Adipocyte (in vitro differentiated cells): ENCODE data around the gene SH3BP5L.
"Not testable (repeated sequence)": the region's sequence is repeated elsewhere in the genome, so short reads cannot be mapped to it uniquely, and the experiment has no call there.

ENCODE experiments used
- DNase-seq: peaks from one replicate; pipeline ENCODE4 v3.0.0-alpha.2; 2015; ENCODE audit warnings: low read depth
- H3K27me3 ChIP-seq: replicated peaks from 2 replicates; pipeline ENCODE4 v1.7.0; 2013; ENCODE audit warnings: mild to moderate bottlenecking, low read length, moderate library complexity; ENCODE audit not compliant: control insufficient read depth, insufficient read depth
- H3K36me3 ChIP-seq: 2 replicates; pipeline ENCODE4 v1.7.0; 2013; ENCODE audit warnings: low read length, mild to moderate bottlenecking, moderate library complexity; ENCODE audit not compliant: control insufficient read depth, insufficient read depth, severe bottlenecking
- H3K4me1 ChIP-seq: 2 replicates; pipeline ENCODE4 v1.7.0; 2013; ENCODE audit warnings: mild to moderate bottlenecking, low read length, moderate library complexity; ENCODE audit not compliant: control insufficient read depth, insufficient read depth
- H3K4me3 ChIP-seq: 2 replicates; pipeline ENCODE4 v1.7.0; 2013; ENCODE audit warnings: mild to moderate bottlenecking, low read length, moderate library complexity
- H3K9ac ChIP-seq: 2 replicates; pipeline ENCODE4 v1.7.0; 2013; ENCODE audit warnings: mild to moderate bottlenecking, low read length, moderate library complexity
- H3K9me3 ChIP-seq: 2 replicates; pipeline ENCODE4 v1.7.0; 2013; ENCODE audit warnings: mild to moderate bottlenecking, low read length, moderate library complexity; ENCODE audit not compliant: control insufficient read depth

SH3BP5L gene

GRCh38 chr1:248804771-248805681 lies 20.7 kb downstream of the SH3BP5L start:
- no peaks in the 10 kb centered on the region for H3K36me3 ChIP-seq
- H3K9me3 ChIP-seq = no peaks in the 10 kb centered on the region
- H3K9ac ChIP-seq = no peak overlapping the region
- no peak for DNase-seq
- peaks cover 5% of the 10 kb centered on the region for H3K27me3 ChIP-seq
- H3K4me3 ChIP-seq = no peak overlapping the region
- no peaks in the 10 kb centered on the region for H3K4me1 ChIP-seq

- not testable (repeated sequence) for H3K36me3 ChIP-seq, DNase-seq
These were observed 22.2 kb downstream of the SH3BP5L start for GRCh38 chr1:248803501-248803900.

DNA sequence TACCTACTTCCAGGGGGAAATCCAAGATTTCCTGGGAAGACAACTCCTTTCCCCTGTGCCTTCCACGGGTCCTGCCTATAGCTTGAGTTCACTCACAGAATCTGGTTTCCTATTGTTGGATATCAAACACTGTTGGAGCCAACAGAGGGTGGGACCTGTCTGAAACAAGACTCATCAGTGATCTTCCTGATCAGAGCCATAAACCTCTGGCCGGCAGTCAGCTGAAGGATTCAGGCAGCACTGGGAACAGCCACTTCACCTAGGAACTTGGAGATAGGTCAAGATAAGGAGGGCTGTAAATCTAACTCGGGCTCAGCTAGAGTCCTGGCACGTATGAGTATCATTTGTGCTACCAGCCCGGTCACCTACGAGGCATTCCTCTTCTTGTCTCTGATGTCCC lies 23.3 kb downstream of the SH3BP5L start:
- Histone ChIP-seq H3K4me3 (no peak overlapping the region), H3K4me1 (no peaks in the 10 kb centered on the region), H3K9ac (no peak overlapping the region), H3K9me3 (no peaks in the 10 kb centered on the region), H3K27me3 (peaks cover 5% of the 10 kb centered on the region), H3K36me3 (no peaks in the 10 kb centered on the region)
- DNase-seq = no peak

More at GRCh38 chr1:248803501-248803900, 22.2 kb downstream of the SH3BP5L start:
- H3K4me1 ChIP-seq, H3K9ac ChIP-seq, H3K9me3 ChIP-seq, H3K27me3 ChIP-seq, H3K4me3 ChIP-seq: not testable (repeated sequence)

DNA sequence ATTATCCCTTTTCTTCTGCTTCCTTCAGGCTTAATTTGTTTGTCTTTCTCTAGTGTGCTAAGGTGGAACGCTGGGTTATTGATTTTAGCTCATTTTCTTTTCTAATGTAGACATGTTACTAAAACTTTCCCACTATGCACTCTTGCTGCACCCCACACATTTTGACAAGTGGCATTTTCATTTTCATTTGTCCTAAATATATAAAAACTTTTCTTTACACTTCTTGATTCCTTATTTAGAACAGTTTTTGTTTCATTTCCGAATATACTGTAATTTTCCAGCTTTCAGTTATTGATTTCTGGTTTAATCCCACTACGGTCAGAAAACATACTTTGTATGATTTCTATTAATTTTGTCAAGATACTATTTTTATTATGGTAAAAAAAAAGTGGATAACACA lies 25.3 kb downstream of the SH3BP5L start:
- DNase-seq = no peak
- Histone ChIP-seq H3K9me3 (peaks cover 4% of the 10 kb centered on the region), H3K4me3 (no peak overlapping the region), H3K4me1 (no peaks in the 10 kb centered on the region), H3K27me3 (peaks cover 5% of the 10 kb centered on the region), H3K36me3 (no peaks in the 10 kb centered on the region), H3K9ac (no peak overlapping the region)

DNA sequence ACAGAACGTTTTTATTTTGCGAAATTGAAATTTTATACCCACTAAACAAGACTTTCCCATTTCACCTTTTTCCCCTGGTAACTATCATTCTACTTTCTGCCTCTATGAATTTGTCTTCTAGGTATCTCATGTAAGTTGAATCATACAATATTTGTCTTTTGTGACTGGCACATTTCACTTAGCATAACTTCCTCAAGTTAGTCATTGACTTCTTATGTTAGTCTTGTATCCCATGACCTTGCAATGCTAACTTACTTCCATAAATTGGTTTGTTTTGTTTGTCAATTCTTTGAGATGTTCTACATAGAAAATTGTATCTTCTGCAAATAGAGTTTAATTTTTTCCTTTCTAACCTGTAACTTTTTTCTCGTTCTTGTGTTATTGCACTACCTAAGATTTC lies 26.9 kb downstream of the SH3BP5L start:
- Histone ChIP-seq H3K9ac (no peak overlapping the region), H3K4me3 (no peak overlapping the region), H3K27me3 (peaks cover 5% of the 10 kb centered on the region), H3K4me1 (no peaks in the 10 kb centered on the region), H3K36me3 (no peaks in the 10 kb centered on the region), H3K9me3 (peaks cover 13% of the 10 kb centered on the region)
- DNase-seq = no peak

GRCh38 chr1:248794663-248795062 lies 31.1 kb downstream of the SH3BP5L start:
- H3K9ac ChIP-seq, H3K4me1 ChIP-seq, H3K4me3 ChIP-seq, DNase-seq, H3K27me3 ChIP-seq, H3K36me3 ChIP-seq: not testable (repeated sequence)
- H3K9me3 ChIP-seq = peaks cover 18% of the 10 kb centered on the region

DNA sequence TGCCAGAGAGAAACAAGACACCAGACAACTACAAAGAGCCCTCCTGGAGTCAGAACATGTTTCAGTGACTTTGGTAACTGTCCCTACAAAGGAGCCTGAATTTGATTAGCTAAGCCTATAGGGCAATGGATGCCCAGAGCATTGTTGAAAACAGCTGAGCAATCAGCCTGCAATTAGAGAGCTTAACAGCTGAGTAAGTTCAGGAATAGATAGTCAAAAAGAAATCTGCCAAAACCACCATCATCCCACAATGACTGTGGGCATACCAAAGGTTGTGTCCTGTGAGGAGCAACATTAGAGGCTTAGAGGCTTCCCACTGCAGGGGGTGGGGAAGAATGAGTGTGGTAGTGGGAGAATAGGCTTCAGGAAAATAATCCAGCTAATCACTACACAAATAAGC lies 32.1 kb downstream of the SH3BP5L start:
- no peaks in the 10 kb centered on the region for H3K27me3 ChIP-seq
- no peak overlapping the region for H3K4me3 ChIP-seq
- DNase-seq = no peak
- no peak overlapping the region for H3K9ac ChIP-seq
- H3K36me3 ChIP-seq = no peaks in the 10 kb centered on the region
- peaks cover 18% of the 10 kb centered on the region for H3K9me3 ChIP-seq
- H3K4me1 ChIP-seq = no peaks in the 10 kb centered on the region

- Histone ChIP-seq H3K9me3 (peaks cover 18% of the 10 kb centered on the region), H3K4me3 (no peak overlapping the region)
These were observed 33.4 kb downstream of the SH3BP5L start for GRCh38 chr1:248792342-248792741.

GRCh38 chr1:248791010-248791409 lies 34.7 kb downstream of the SH3BP5L start:
- no peak for DNase-seq
- H3K27me3 ChIP-seq = no peaks in the 10 kb centered on the region
- H3K9me3 ChIP-seq = peaks cover 18% of the 10 kb centered on the region
- H3K4me3 ChIP-seq = no peak overlapping the region
- no peak overlapping the region for H3K9ac ChIP-seq
- H3K36me3 ChIP-seq = no peaks in the 10 kb centered on the region
- no peaks in the 10 kb centered on the region for H3K4me1 ChIP-seq

More at GRCh38 chr1:248792342-248792741, 33.4 kb downstream of the SH3BP5L start:
- DNase-seq = no peak
- Histone ChIP-seq H3K4me1 (no peaks in the 10 kb centered on the region), H3K9ac (no peak overlapping the region), H3K36me3 (no peaks in the 10 kb centered on the region), H3K27me3 (no peaks in the 10 kb centered on the region)

DNA sequence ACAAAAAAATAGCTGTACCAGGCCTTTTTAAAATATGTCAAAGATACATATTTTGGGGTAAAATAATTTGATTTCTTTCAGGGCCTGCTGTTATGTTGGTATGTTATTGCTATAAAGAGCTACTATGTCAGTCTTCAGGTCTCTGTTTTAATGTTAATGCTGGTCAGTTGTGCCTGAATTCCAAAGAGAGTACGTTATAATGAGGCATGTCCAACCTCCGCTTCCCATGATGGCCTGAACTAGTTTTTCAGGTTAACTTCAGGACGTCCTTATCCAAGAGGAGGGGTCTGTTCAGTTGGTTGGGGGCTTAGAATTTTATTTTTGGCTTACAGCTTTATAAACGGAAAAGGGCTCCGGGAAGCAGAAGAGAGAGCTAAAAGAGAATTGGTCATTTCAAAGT lies 35.3 kb downstream of the SH3BP5L start:
- H3K4me3 ChIP-seq = no peak overlapping the region
- no peak overlapping the region for H3K9ac ChIP-seq
- H3K9me3 ChIP-seq = peaks cover 14% of the 10 kb centered on the region
- H3K36me3 ChIP-seq = no peaks in the 10 kb centered on the region
- H3K27me3 ChIP-seq = no peaks in the 10 kb centered on the region
- DNase-seq = no peak
- no peaks in the 10 kb centered on the region for H3K4me1 ChIP-seq

DNA sequence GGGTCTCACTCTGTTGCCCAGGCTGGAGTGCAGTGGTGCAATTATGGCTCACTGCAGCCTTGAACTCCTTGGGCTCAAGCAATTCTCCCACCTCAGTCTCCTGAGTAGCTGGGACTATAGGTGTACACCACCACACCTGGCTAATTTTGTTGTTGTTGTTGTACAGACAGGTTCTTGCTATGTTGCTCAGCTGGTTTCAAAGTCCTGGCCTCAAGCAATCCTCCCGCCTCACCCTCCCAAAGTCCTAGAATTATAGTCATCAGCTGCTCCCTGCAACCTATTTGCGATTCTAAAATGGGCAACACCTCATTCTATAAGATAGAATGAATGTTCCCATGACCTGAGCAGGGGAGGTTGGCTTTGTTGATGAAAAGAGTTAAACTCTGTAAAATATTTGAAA lies 36.4 kb downstream of the SH3BP5L start:
- H3K36me3 ChIP-seq, H3K4me1 ChIP-seq, DNase-seq, H3K9me3 ChIP-seq, H3K4me3 ChIP-seq, H3K9ac ChIP-seq, H3K27me3 ChIP-seq: not testable (repeated sequence)

DNA sequence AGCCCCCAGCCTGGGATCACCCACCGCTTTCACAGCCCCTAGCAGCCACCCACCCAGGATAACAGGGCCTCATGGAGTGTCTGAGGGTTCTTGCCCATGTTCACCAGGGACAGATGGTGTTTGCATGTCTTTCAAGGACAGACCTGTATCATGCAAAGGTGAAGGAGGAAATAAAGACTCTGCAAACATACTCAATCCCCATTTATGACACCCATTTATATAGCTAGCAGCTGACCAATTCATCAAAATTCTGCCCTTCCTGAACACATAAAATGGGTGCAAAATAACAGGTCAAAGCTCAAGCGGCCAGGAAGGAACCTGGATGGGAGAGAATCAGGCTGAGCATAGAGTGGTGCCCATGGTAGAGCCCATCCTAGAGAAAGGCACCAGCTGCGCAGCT lies 37.4 kb downstream of the SH3BP5L start:
- peaks cover 1% of the 10 kb centered on the region for H3K9me3 ChIP-seq
- no peak for DNase-seq
- no peaks in the 10 kb centered on the region for H3K36me3 ChIP-seq
- no peak overlapping the region for H3K4me3 ChIP-seq
- no peak overlapping the region for H3K9ac ChIP-seq
- H3K4me1 ChIP-seq = no peaks in the 10 kb centered on the region
- H3K27me3 ChIP-seq = no peaks in the 10 kb centered on the region
